ENCODE data around the gene SH3BP2.

The SH3BP2 gene

DNA sequence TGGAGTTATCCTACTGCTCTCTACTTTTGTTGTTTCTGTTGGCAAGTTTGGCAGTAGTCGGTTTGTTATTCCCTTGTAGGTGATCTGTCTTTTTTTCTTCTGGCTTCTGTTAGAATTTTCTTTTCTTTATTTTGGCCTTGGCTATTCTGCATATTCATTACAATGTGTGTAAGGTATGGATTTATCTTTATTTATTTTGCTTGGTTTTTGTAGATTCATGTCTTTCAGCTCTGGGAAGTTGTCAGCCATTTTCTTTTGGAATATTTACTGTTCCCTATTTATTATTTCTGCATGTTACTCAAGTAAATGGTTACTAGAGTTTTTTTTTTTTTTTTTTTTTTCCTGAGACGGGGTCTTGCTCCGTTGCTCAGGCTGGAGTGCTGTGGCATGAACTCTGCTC lies 63.4 kb downstream of the SH3BP2 start:
- DNase-seq (ENCODE audit: low spot score): no peak

DNA sequence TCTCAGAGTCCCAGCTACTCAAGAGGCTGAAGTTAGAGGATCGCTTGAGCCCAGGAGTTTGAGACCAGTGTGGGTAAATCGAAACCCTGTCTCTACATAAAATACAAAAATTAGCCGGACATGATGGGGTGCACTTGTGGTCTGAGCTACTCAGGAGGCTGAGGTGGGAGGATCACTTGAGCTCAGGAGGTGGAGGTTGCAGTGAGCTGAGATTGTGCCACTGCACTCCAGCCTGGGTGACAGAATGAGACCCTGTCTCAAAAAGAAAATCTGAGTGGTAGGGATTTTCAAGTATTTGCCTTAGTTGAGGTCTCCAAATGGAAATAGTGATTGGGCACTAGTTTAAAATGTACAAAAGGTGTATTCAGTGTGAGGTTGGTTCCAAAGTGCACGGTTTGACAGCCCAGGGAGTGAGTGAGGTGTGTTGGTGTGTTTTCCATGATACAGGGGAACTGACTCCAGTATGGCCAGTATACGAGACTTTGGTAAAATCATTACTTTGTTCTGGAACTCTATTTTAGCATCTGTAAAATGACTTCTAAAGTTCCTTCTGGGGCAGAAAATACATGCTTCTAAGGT lies 64.6 kb downstream of the SH3BP2 start:
- no peak for DNase-seq (ENCODE audit: low spot score)

GRCh38 chr4:2858451-2859217 lies 65.7 kb downstream of the SH3BP2 start:
- DNase-seq (ENCODE audit: low spot score): no peak

GRCh38 chr4:2859514-2859913 lies 66.6 kb downstream of the SH3BP2 start:
- no peak for DNase-seq (ENCODE audit: low spot score)

DNA sequence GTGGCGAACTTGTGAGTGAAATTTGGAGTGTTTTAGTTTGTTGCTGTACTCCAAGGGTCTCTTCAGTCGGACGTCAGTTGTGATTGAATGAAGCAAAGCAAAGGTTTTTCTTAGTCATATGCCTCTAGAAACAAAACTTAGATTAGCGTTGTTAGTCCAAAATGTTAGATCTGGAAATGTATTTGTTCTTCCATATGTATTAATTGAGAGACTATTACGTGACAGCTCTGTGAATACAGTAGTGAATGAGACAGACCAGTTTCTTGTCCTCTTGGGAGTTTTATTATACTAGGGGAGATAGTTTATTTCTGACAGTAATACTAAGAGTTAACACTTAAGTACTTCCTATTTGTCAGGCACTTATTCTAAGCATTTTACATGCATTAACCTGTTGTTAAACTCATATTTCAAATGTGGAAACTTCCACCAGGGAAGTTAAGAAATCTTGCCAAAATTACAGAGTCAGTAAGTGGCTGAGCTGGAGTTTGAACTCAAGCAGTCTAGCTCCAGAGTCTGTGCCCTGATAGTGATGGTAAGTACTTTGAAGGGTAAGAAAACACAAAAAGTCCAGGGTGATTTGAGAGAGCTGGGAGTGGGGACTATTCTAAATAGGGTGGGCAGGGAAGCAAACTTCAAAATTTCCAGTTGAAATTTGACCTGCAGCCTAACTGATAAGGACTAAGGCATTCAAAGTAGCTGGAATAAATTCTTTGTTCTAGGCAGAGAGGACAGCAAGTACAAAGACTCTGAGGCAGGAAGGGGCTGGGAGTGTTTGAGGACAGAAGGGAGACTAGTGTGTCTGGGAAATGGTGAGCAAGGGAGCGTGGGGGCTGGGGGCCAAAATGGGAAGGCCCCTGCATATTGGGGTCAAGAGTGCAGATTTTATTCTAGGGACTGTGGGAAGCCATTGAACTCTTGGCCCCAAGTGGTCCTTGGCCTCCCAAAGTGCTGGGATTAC lies 67.8 kb downstream of the SH3BP2 start:
- DNase-seq (ENCODE audit: low spot score): no peak

- no peak for DNase-seq (ENCODE audit: low spot score)
Measured at GRCh38 chr4:2861631-2862436, 68.9 kb downstream of the SH3BP2 start.

DNA sequence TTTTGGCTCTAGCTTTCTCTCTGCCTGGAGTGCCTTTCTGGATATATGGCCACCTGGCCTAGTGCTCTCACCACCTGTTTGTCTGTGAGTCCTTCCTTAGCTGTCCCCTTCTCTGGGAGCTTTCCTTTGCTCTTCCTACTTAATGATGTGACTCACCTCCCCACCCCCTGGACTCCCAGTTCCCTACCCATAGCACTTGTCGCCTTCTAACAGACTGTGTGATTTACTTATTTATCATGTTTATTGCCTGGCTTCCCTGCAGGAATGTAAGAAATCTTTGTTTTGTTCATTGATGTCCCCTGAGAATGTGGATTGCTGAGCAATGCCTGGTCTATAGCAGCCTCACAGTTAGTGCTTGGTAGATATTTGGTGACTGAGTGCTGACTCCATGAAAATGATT lies 69.6 kb downstream of the SH3BP2 start:
- DNase-seq (ENCODE audit: low spot score): peak; percentile 50

DNA sequence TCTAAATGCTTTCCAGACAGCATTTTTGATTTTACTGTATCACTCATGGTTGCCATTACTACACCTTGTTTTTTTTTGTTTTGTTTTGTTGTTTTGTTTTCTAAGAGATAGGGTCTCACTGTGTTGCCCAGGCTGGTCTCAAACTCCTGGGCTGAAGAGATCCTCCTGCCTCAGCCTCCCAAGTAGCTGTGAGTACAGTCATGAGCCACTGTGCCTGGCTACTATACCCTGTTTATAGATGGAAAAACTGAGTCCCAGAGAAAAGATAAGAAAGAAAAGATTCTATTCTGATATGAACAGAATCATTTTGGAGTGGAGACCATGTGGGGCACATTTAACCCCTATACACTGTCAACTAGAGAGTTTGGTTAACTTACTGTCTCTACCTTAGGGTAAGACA lies 70.8 kb downstream of the SH3BP2 start:
- DNase-seq (ENCODE audit: low spot score): no peak

DNA sequence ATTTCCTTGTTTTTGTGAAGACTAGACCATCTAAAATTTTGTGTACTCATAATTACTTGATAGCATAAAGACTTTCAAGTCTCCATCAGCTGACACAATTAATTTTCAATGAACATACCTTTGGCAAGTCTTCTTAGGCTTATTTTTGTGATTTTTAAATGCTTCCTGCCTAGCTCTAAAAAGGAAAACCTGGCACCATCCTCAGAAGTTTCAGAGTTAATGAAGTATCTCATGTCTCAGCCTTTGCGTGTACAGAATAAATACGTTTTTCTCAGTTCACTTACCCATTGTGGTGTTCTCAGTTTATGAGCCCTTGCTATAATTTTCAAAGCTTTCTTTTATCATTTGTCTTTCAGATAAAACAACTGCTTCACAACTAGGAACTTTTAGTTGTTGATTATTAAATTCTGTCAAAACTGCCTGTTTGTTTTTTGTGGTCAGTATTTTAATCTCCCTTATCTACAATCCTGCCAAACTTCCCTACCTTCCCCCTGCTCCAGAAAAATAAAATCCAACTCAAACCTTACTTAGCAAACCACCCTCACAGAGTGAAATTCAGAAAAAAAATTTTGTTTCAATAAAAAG lies 72.4 kb downstream of the SH3BP2 start:
- no peak for DNase-seq (ENCODE audit: low spot score)

DNA sequence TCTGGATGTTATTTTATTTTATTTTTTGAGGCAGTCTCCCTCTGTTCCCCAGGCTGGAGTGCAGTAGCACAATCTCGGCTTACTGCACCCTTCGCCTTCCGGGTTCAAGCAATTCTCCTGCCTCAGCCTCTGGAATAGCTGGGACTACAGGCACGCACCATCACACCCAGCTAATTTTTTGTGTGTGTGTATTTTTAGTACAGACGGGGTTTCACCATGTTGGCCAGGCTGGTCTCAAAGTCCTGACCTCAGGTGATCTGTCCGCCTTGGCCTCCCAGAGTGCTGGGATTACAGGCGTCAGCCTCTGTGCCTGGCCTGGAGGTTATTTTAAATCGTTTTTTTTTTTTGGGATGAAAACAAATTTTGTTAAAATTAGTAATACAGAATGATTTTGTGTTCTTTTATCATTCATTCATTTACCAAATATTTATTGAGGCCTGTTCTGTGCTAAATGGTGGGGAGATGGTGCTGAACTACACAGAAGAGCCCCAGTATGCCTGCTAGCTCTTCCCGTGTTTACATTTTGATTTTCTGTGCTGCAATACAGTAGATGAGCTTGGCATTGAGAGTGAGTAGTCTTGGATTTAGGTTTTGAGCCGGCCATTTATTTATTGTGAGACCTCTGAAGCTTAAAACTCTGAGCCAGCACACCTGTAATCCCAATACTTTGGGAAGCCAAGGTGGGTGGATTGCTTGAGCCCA lies 73.4 kb downstream of the SH3BP2 start:
- DNase-seq (ENCODE audit: low spot score): no peak

DNA sequence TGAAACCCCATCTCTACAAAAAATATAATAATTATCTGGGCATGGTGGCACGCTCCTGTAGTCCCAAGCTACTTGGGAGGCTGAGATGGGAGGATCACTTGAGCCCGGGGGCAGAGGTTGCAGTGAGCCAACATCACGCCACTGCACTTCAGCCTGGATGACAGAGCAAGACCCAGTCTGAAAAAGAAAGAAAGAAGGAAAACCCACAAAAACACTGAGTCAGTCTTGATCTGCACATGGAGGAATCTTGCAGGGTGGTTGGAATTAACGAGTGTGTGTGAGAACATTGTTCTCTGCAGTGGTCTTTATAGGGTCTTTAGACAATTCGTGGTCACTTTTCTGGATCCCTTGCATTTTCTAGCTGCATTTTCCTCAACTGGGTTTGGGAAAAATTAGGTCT lies 74.0 kb downstream of the SH3BP2 start:
- no peak for DNase-seq (ENCODE audit: low spot score)

DNA sequence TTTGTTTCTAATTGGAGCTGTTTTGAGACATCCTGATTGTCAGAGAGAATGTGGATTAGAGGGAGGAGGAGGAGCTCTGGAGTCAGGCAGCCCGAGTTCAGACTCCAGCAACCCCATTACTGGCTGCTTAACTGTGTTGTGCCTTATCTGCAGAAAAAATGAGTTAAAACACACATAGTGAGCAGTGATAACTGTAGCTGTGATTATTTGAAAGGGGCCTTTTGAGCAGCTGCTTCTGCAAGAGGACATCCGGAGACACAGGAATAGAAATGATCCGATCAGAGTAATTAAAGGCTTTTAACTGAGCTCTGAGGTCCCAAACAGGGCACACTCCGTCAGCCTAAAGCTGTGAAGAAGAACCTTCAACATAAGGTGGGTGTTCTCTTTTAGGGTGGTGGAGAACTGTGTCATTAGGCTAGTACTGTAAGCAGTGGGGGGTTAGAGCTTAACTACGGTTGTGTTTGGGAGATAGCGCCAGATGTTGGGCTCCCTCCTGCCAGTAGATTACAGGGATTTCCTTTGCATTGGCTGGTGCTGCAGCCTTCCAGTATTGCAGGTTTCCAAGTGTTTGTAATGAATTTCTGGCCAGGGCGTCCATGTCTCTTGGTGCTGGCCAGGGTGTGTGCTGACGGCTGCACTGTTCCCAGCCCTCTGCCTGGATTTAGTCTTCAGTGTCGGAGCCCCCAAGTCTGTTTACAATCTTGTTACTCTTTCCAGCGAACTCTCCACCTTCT lies 75.0 kb downstream of the SH3BP2 start:
- peak; percentile 44 for DNase-seq (ENCODE audit: low spot score)

DNA sequence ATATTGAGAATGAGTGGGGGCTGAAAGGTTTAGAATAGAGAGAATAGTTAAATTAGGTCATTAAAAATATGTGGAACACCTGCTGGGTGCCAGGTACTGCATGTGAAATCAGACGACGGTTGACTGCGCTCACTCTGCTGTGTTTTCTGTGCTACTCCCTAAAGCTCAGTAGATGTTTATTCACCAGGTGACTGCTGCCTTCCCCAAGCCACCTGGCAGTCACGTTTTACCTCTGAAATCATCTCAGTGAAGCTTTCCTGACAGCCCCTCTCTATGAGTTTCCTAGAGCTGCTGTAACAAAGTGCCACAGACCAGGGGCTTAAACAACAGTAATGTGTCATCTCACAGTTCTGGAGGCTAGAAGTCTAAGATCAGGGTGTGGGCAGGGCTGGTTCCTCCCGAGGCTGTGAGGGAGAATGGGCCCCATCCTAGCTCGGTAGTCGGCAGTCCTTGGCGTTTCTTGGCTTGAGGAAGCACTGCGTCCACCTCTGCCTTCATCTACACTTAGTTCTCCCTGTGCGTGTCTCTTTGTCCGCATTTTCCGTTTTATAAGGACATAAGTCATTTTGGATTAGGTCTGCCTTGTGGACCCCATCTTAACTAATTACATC lies 76.1 kb downstream of the SH3BP2 start:
- no peak for DNase-seq (ENCODE audit: low spot score)

DNA sequence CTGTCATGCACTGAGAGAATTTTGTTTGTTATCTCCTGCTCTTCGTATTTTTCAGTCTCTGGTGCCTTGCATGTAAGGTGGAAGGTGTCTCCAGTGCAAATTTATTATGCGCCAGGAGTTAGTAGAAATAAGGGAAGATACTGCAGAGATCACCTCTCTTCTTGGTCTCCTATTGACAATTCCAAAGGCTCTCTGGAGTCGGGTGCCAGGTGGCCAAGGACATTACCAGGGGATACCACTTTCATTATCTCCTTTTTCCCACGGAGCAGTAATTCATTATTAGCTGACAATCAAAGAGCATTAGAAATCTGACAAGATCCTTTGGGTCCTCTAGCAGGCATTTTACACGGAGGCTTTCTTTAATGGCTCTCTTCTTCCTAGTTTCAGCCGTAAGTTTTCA lies 76.8 kb downstream of the SH3BP2 start:
- DNase-seq (ENCODE audit: low spot score): no peak

GRCh38 chr4:2870082-2870481 lies 77.2 kb downstream of the SH3BP2 start:
- no peak for DNase-seq (ENCODE audit: low spot score)

GRCh38 chr4:2871466-2871865 lies 78.6 kb downstream of the SH3BP2 start:
- DNase-seq (ENCODE audit: low spot score): no peak

GRCh38 chr4:2871911-2872310 lies 79.0 kb downstream of the SH3BP2 start:
- DNase-seq (ENCODE audit: low spot score): no peak

DNA sequence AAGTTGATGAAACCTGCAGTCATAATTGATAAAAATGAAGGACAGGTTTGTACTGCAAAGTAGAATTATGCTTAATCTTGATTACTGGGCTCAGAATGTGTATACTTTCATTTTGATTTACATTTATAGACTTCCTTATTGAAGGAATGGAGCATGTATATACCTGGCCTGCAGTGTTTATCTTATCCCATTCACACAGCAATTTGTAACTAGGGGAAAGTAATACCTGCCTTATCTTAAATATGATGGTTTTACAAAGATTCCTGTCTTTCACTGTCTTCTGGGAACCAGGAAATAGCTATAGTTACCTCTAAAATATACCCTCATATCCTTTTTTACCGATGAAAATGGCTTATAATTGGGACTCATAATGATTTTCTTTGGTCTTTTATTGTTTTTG lies 80.4 kb downstream of the SH3BP2 start:
- no peak for DNase-seq (ENCODE audit: low spot score)

DNA sequence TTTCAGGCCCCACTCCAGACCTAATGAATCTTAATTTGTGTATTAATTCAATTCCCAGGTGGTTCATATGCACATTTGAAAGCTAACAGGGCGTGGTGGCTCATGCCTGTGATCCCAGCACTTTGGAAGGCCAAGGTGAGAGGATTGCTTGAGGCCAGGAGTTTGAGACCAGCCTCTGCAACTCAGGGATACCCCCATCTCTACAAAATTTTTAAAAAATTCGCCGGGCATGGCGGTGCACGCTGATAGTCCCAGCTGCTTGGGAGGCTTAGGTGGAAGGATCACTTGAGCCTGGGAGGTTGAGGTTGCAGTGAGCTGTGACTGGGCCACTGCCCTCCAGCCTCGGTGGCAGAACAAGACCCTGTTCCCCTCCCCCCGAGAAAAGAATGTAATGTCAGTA lies 82.0 kb downstream of the SH3BP2 start:
- no peak for DNase-seq (ENCODE audit: low spot score)

DNA sequence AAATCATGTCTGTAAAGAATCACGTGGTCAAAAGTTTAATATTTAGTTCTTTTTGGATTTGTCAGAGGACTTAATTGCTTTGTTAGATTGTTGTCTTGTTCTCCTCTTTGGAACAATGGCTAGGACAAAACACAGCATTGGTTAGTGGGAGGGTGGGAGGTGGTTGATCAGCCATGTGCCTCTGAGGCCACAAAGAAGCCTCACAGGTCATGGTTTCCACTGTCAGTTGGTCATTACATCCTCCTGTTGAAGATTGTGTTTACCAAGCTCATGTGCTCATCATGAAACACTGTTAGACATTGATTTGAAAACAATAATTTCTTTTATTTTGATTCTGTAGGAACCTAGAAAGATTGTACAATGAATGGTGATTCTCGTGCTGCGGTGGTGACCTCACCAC lies 82.7 kb downstream of the SH3BP2 start:
- no peak for DNase-seq (ENCODE audit: low spot score)
